HepG2 (cell line): ENCODE data around the gene TCOF1. TPM values are rescaled to one million over a fixed set of nuclear protein-coding genes. Genes with fewer than 3 reads are reported as not detected.
A peak's percentile ranks its signal among the peaks of the same experiment; 100 is the strongest.

Experiments
- AFF4 ChIP-seq: sonication (generic); formaldehyde crosslinking; IDR thresholded peaks from 2 replicates; pipeline ENCODE4 v1.4.0; 2020; ENCODE audit warnings: missing genetic modification reagents
- ATM ChIP-seq: fragments of 450-650 bp; IDR thresholded peaks from 2 replicates; pipeline ENCODE4 v1.7.1; 2017; ENCODE audit warnings: mild to moderate bottlenecking, borderline replicate concordance
- GATAD2A ChIP-seq: IDR thresholded peaks from 2 replicates; pipeline ENCODE4 v1.6.1; 2016
- HCFC1 ChIP-seq: fragments of 150-350 bp; IDR thresholded peaks from 2 replicates; pipeline ENCODE4 v1.6.1; 2014; ENCODE audit warnings: low read depth, low read length
- KAT8 ChIP-seq: IDR thresholded peaks from 2 replicates; pipeline ENCODE4 v1.6.1; 2016; ENCODE audit warnings: missing genetic modification reagents, missing compliant biosample characterization
- MAX ChIP-seq: IDR thresholded peaks from 2 replicates; pipeline ENCODE4 v1.6.1; 2012; ENCODE audit warnings: inconsistent platforms
- MAZ ChIP-seq, 2 experiments: sonication (generic) in 1 of 2; formaldehyde crosslinking in 1 of 2; IDR thresholded peaks; 2 replicates each; pipeline versions ENCODE4 v1.5.0 to v1.6.1; 2012 to 2020; ENCODE audit warnings: low read depth in 2 of 2, mild to moderate bottlenecking in 2 of 2, borderline replicate concordance in 1 of 2, improper control_type of control experiment in 1 of 2, low read length in 1 of 2, missing genetic modification reagents in 1 of 2, moderate library complexity in 1 of 2
- NFIC ChIP-seq: IDR thresholded peaks from 2 replicates; pipeline ENCODE4 v1.6.1; 2012; ENCODE audit warnings: mild to moderate bottlenecking, low read length, inconsistent platforms
- NPAS2 ChIP-seq: sonication (generic); formaldehyde crosslinking; IDR thresholded peaks from 2 replicates; pipeline ENCODE4 v1.8.0; 2022; ENCODE audit warnings: mild to moderate bottlenecking, missing genetic modification reagents, borderline replicate concordance
- REL ChIP-seq: sonication (generic); formaldehyde crosslinking; conservative IDR thresholded peaks from 2 replicates; pipeline ENCODE4 v1.8.0; 2022; ENCODE audit warnings: mild to moderate bottlenecking, missing genetic modification reagents, moderate library complexity
- SRSF4 ChIP-seq: fragments of 200-400 bp; formaldehyde crosslinking; IDR thresholded peaks from one replicate; pipeline ENCODE4 v1.6.1; 2018; ENCODE audit warnings: mild to moderate bottlenecking, low read depth, low read length, moderate library complexity; ENCODE audit not compliant: poor library complexity, severe bottlenecking
- SUZ12 ChIP-seq: fragments of 150-350 bp; IDR thresholded peaks from 2 replicates; pipeline ENCODE4 v1.6.1; 2014; ENCODE audit warnings: low read depth, low read length
- TAF1 ChIP-seq: sonication (generic); formaldehyde crosslinking; IDR thresholded peaks from 2 replicates; pipeline ENCODE4 v1.4.0; 2020; ENCODE audit warnings: missing genetic modification reagents
- TEAD3 ChIP-seq: optimal IDR thresholded peaks from 2 replicates; pipeline ENCODE3; 2016; ENCODE audit warnings: borderline replicate concordance
- THAP8 ChIP-seq: sonication (generic); formaldehyde crosslinking; IDR thresholded peaks from 2 replicates; pipeline ENCODE4 v1.5.1; 2020; ENCODE audit warnings: missing genetic modification reagents, mild to moderate bottlenecking, borderline replicate concordance
- THYN1 ChIP-seq: sonication (generic); formaldehyde crosslinking; IDR thresholded peaks from 2 replicates; pipeline ENCODE4 v1.8.1; 2023; ENCODE audit warnings: low read depth, mild to moderate bottlenecking, moderate library complexity, missing genetic modification reagents, borderline replicate concordance
- ZBTB25 ChIP-seq: IDR thresholded peaks from 2 replicates; pipeline ENCODE4 v1.6.1; 2018; ENCODE audit warnings: missing genetic modification reagents
- ZFP91 ChIP-seq: sonication (generic); formaldehyde crosslinking; IDR thresholded peaks from 2 replicates; pipeline ENCODE4 v1.9.0; 2022; ENCODE audit warnings: missing genetic modification reagents, mild to moderate bottlenecking, borderline replicate concordance
- ZNF143 ChIP-seq: sonication (generic); formaldehyde crosslinking; IDR thresholded peaks from 2 replicates; pipeline ENCODE4 v1.4.0; 2020; ENCODE audit warnings: missing genetic modification reagents
- ZNF292 ChIP-seq: sonication (generic); formaldehyde crosslinking; IDR thresholded peaks from 2 replicates; pipeline ENCODE4 v1.8.1; 2022; ENCODE audit warnings: mild to moderate bottlenecking, low read depth, missing genetic modification reagents, borderline replicate concordance
- ZNF775 ChIP-seq: sonication (generic); formaldehyde crosslinking; IDR thresholded peaks from 2 replicates; pipeline ENCODE4 v1.4.0; 2020; ENCODE audit warnings: missing genetic modification reagents, mild to moderate bottlenecking, moderate library complexity, borderline replicate concordance
- polyA plus RNA-seq, 8 experiments: library from polyadenylated mRNA; depleted of rRNA in 3 of 8; stranded (reverse) in 7 of 8; unstranded in 1 of 8; fragments of >200 nt; fragmentation: Illumina TruSeq in 4 of 8; extraction: Trizol in 4 of 8; gene quantifications; 2 replicates each; pipeline versions ENCODE4 v1.2.1 to v1.2.3, GENCODE V29; 2011 to 2016; ENCODE audit warnings: low read depth in 4 of 8, missing spikeins in 1 of 8, mixed read lengths in 1 of 8; ENCODE audit not compliant: insufficient read depth in 1 of 8
- total RNA-seq, 5 experiments: library from RNA; depleted of rRNA; stranded (reverse); fragments of >200 nt; fragmentation: Illumina TruSeq; extraction: Trizol; gene quantifications; 2 replicates each; pipeline ENCODE4 v1.2.3, GENCODE V29; 2016; ENCODE audit warnings: low read depth in 1 of 5

TCOF1 gene
- total and polyA plus RNA-seq, 2 of the 13 experiments (the other 11 are each of a cell fraction or from before 2014, with no cell fraction given): 10.1 to 41.6 TPM

GRCh38 chr5:150412319-150413175 lies 55.0 kb downstream of the TCOF1 start, which contains the start of gene CD74 (continued):
- no peak for TF ChIP-seq MAZ (IDR thresholded peaks at IDR 0.05; ENCODE audit: borderline replicate concordance, low read depth, low read length)
- peak; percentile 42; the same call in 1 of the 2 replicates for TF ChIP-seq MAZ (CRISPR knock-in tag; IDR thresholded peaks at IDR 0.05; ENCODE audit: low read depth)
- peak; percentile 75 for TF ChIP-seq TEAD3 (CRISPR knock-in tag)
- no peak for TF ChIP-seq KAT8 (CRISPR knock-in tag)
- no peak for TF ChIP-seq ZNF143 (CRISPR knock-in tag)
- no peak for TF ChIP-seq NFIC
- no peak for TF ChIP-seq SRSF4
- no peak for TF ChIP-seq HCFC1
- TF ChIP-seq THYN1 (CRISPR knock-in tag): no peak
- TF ChIP-seq REL (CRISPR knock-in tag): no peak
- TF ChIP-seq SUZ12: no peak
- peak; percentile 97 for TF ChIP-seq ZFP91 (CRISPR knock-in tag)
- no peak for TF ChIP-seq AFF4 (CRISPR knock-in tag)
- no peak for TF ChIP-seq ATM
- TF ChIP-seq THAP8 (CRISPR knock-in tag): no peak
- peak; percentile 66; the same call in 1 of the 2 replicates for TF ChIP-seq TAF1 (CRISPR knock-in tag)
- TF ChIP-seq GATAD2A (CRISPR knock-in tag): no peak; the same call in 1 of the 2 replicates
- TF ChIP-seq MAX: peak; percentile 55
- TF ChIP-seq ZBTB25 (CRISPR knock-in tag): no peak; the same call in 1 of the 2 replicates
- TF ChIP-seq ZNF775 (CRISPR knock-in tag): no peak
- TF ChIP-seq NPAS2 (CRISPR knock-in tag): no peak
- peak; percentile 80; the same call in 1 of the 2 replicates for TF ChIP-seq ZNF292
